NCI-H1048 (cell line): ENCODE measurements around the gene GDPD4.

Experiments used
- DNase-seq: peaks from one replicate; lab custom pipeline; 2025; lab: John Stamatoyannopoulos, UW

Gene GDPD4

DNA sequence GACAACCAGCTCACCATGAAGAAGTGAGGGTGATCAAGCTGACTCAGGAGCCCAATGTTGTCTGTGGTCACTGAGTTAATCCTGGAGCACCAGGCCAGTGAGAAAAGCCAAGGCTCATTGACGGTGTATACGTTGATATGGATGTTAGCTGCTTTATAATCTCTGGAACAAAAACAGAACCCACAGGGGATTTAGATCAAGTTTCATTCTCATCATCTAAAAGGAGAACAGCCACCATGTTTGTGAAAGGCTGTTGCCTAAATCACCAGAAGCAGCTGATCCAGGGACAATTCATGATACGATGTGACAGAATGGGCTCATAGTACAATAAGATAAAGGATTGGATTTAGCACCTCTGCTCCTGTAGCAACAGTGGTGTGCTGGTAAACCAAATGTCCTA, 68.5 kb downstream of the GDPD4 start:
- DNase-seq = no peak

DNA sequence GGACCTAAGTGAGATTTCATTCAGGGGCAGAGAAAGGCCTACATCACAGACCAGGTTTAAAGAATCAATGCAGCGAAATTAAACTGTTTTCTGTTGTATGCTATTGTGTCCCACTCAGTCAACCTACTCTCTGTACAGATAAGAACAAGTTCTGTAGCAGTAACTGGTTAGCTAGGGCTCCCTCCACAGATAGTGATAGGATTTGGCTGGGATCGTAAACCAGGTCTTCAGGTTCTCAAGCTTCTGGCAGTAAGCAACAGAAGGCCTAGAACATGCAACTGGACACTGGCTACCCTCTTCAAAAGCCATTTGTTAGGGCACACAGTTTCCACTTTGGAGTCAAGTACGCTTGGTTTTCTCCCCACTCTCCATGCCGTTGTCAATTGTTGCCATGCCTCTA, 69.2 kb downstream of the GDPD4 start:
- DNase-seq = no peak

DNA sequence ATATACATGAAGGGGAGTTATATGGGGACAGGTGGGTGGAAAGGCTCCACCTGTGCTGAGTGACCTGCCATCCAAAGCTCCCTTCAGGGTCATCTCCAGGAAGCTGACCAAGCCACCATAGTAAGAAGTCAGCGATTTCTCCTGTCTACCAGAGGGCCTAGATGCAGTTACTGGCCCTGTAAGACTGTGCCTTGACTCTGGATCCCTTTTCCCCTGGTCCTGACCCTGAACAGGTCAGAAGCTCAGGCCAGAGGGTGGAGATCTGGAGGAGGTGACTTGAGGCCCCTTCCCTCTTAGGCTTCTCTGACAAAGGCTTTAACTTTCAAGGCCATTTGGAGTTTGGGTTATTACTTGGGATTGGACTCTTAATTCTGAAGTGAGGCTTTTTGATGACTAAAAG, 69.7 kb downstream of the GDPD4 start:
- no peak for DNase-seq

DNA sequence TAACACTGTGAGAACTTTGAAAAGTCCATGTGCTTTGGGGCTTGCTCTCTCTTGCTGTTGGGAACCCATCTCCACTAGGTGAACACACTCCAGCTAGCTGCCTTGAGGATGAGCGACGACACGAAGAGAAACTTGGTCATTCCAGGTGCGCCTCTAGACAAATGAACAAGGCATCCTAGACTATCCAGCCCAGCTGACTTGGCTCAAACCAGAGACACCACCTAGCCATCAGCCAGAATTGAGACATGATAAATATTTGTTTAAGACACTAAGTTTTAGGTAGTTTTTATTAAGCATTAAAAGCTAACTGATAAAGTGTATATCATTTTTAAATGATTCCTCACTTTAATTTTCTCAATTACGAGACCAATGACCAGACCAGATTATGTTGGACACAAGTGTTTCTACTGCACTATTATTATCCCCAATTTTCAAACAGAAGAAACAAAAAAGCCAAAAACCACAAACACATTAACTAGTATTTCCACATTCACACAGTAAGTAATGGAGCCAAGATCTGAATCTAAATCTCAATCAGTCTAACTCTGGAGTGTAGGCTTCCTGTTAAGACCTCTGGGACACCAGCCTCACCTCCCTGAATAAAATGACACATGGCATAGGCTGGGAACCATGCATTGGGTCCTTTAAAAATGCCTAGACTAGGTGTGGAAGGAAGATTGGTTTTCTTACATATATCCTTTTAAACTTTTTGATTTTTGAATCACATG, 70.4 kb downstream of the GDPD4 start:
- DNase-seq = no peak

DNA sequence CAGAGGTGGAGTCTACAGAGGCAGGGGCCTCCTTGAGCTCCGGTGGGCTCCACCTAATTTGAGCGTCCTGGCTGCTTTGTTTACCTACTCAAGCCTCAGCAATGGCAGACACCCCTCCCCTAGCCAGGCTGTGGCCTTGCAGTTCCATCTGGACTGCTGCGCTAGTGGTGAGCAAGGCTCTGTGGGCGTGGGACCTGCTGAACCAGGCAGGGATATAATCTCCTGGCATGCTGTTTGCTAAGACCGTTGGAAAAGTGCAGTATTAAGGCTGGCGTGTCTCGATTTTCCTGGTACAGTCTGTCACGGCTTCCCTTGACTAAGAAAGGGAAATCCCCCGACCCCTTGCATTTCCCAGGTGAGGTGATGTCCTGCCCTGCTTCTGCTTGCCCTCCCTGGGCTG, 77.7 kb downstream of the GDPD4 start:
- DNase-seq = no peak

- no peak for DNase-seq
Measured at GRCh38 chr11:77217156-77217555, 84.3 kb downstream of the GDPD4 start.

- DNase-seq = no peak
Measured at GRCh38 chr11:77215106-77215505, 86.4 kb downstream of the GDPD4 start.

- no peak for DNase-seq
Measured at GRCh38 chr11:77214557-77214956, 86.9 kb downstream of the GDPD4 start.

- DNase-seq = no peak
Measured at GRCh38 chr11:77213589-77214428, 87.7 kb downstream of the GDPD4 start.

GRCh38 chr11:77213029-77213579, 88.4 kb downstream of the GDPD4 start:
- no peak for DNase-seq

DNA sequence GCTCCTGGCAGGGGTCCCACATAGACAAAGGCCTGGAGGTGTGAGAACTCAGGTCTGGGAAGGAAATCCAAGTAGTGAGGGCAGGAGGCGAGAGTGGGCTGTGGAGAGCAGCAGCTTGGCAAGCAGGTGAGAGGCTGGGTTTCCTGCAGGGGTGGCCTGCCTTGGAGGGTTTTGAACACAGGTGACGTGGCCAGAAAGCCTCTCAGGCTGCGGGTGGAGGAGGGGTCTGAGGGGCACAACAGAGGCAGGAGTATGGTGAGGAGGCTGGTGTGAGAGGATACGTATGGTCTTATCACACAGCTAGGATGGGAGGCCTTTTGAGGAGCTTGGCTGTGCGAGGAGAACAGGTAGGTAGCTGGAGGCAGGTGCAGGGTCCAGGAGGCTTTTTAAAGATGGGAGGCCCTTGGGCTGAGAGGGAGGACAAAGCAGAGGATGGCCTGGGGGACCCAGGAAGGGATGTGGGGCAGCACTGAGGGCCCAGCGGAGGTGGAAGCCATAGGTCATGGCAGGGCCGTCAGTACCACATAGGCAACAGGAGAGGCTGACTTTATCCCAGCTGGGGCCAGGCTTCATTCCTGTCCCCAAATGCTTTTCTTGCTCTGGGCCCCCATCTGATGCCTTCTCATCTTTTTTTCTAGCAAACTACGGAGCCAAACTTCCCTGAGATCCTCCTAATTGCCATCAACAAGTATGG, 89.0 kb downstream of the GDPD4 start:
- DNase-seq = no peak

DNA sequence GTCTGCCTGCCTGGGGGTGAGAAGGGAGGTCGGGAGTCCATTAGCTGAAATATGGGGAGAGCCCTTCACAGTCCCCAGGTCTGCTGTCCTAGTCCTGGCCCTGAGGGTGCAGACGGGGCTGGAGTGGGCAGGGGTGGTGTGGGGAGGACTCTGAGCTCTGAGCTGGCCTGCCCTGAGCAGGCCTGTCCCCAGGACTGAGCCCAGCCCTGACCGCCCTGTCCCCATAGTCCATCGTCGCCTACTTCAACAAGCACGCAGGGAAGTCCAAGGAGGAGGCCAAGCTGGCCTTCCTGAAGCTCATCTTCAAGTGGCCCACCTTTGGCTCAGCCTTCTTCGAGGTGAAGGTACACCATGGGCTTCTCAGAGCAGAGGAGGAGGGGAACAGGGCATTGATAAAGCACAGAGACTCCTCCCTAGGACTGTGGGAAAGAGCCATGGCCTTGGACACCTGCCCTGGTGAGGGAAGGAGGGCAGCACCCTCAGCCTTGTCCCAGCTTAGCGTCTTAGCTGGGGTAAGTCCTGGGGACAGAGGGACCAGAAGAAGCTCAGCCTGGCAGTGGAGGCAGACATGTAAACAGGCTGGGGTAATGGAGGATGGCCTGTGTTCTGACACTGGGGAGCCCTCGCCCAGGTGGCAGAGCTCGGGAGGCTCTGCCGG, 89.8 kb downstream of the GDPD4 start:
- DNase-seq = no peak

DNA sequence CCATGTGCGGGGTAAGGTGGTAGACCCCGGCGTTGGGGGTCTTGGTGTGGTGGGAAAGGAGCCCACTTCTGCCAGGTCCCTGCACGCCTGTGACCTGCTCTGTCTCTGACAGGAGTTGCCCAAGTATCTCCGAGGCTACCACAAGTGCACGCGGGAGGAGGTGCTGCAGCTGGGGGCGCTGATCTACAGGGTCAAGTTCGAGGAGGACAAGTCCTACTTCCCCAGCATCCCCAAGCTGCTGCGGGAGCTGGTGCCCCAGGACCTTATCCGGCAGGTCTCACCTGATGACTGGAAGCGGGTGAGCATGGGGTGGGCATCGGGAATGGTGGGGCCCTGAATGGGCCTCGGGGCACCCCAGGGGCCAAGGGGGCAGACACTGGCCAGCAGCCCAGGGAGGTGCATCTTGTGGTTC, 90.4 kb downstream of the GDPD4 start:
- no peak for DNase-seq

- DNase-seq = no peak
Measured at GRCh38 chr11:77209663-77210062, 91.8 kb downstream of the GDPD4 start.

GRCh38 chr11:77208535-77208934, 93.0 kb downstream of the GDPD4 start:
- DNase-seq = no peak

GRCh38 chr11:77207618-77208313, 93.7 kb downstream of the GDPD4 start:
- no peak for DNase-seq

GRCh38 chr11:77207019-77207485, 94.4 kb downstream of the GDPD4 start:
- DNase-seq = no peak

- no peak for DNase-seq
Measured at GRCh38 chr11:77206264-77207018, 95.0 kb downstream of the GDPD4 start.

GRCh38 chr11:77205467-77206263, 95.8 kb downstream of the GDPD4 start:
- no peak for DNase-seq
